ENCODE measurements around the gene COPG1.

GRCh38 chr3:129249284-129250065 is at the start of gene COPG1:
- TF ChIP-seq YY1 (IDR thresholded peaks at IDR 0.05; ENCODE audit: low read depth): no peak
- TF ChIP-seq RAD21 (IDR thresholded peaks at IDR 0.05; ENCODE audit: low read depth): no peak
- TF ChIP-seq TAF1 (IDR thresholded peaks at IDR 0.05; ENCODE audit: low read depth): peak; percentile 72
- no peak for TF ChIP-seq NFIC (IDR thresholded peaks at IDR 0.05)
- TF ChIP-seq TCF12 (IDR thresholded peaks at IDR 0.05; ENCODE audit: low read depth): no peak
- no peak for TF ChIP-seq CEBPB (IDR thresholded peaks at IDR 0.05)
- no peak for TF ChIP-seq EP300 (IDR thresholded peaks at IDR 0.05; ENCODE audit: borderline replicate concordance)
- no peak for TF ChIP-seq CREB1 (IDR thresholded peaks at IDR 0.05; ENCODE audit: low read depth)
- TF ChIP-seq USF1 (IDR thresholded peaks at IDR 0.05): no peak
- no peak for TF ChIP-seq FOXM1 (IDR thresholded peaks at IDR 0.05; ENCODE audit: borderline replicate concordance, low read depth)
- peak; percentile 44 for TF ChIP-seq MAX (IDR thresholded peaks at IDR 0.05)
- no peak for TF ChIP-seq EGR1 (IDR thresholded peaks at IDR 0.05)
- TF ChIP-seq REST (IDR thresholded peaks at IDR 0.05; ENCODE audit: low read depth): no peak
- TF ChIP-seq TEAD4 (IDR thresholded peaks at IDR 0.05): no peak
